HEK293T (cell line): ENCODE measurements around the gene ZNF177.

Experiments
- CTCF ChIA-PET: fragments of 350-600 bp; formaldehyde crosslinking; extraction: SDS; loops from one replicate; lab custom pipeline; 2021; ENCODE audit warnings: antibody characterized with exemption, inconsistent platforms; lab: Yijun Ruan, JAX
- POLR2A ChIA-PET: fragments of 350-600 bp; formaldehyde crosslinking; extraction: SDS; loops from one replicate; lab custom pipeline; 2020; ENCODE audit warnings: antibody characterized with exemption, inconsistent platforms; lab: Yijun Ruan, JAX
- DNase-seq: peaks from one replicate; pipeline ENCODE4 v3.0.0; 2012; ENCODE audit warnings: mixed read lengths; ENCODE audit errors: extremely low spot score
- ARNT ChIP-seq: fragments of 450-650 bp; IDR thresholded peaks from 2 replicates; pipeline ENCODE4 v1.6.1; 2017; ENCODE audit warnings: mild to moderate bottlenecking
- BHLHE40 ChIP-seq: fragments of 450-650 bp; IDR thresholded peaks from 2 replicates; pipeline ENCODE4 v1.6.1; 2016; ENCODE audit warnings: mild to moderate bottlenecking, moderate library complexity, borderline replicate concordance
- CTBP1 ChIP-seq: fragments of 450-650 bp; IDR thresholded peaks from 2 replicates; pipeline ENCODE4 v1.6.1; 2016; ENCODE audit warnings: borderline replicate concordance
- ELF4 ChIP-seq: fragments of 450-650 bp; IDR thresholded peaks from 2 replicates; pipeline ENCODE4 v1.6.1; 2017; ENCODE audit warnings: antibody characterized with exemption
- FOXA1 ChIP-seq: fragments of 450-650 bp; IDR thresholded peaks from 2 replicates; pipeline ENCODE4 v1.6.1; 2016; ENCODE audit warnings: mild to moderate bottlenecking
- FOXK2 ChIP-seq: fragments of 450-650 bp; IDR thresholded peaks from 2 replicates; pipeline ENCODE4 v1.6.1; 2016; ENCODE audit warnings: mild to moderate bottlenecking
- FOXM1 ChIP-seq: fragments of 450-650 bp; IDR thresholded peaks from 2 replicates; pipeline ENCODE4 v1.6.1; 2017; ENCODE audit warnings: mild to moderate bottlenecking, borderline replicate concordance
- HDGF ChIP-seq: fragments of 450-650 bp; IDR thresholded peaks from 2 replicates; pipeline ENCODE4 v1.6.1; 2017; ENCODE audit warnings: antibody characterized with exemption, borderline replicate concordance
- L3MBTL2 ChIP-seq: fragments of 450-650 bp; conservative IDR thresholded peaks from 2 replicates; pipeline ENCODE4 v1.6.1; 2016; ENCODE audit warnings: mild to moderate bottlenecking
- LEF1 ChIP-seq: fragments of 450-650 bp; IDR thresholded peaks from 2 replicates; pipeline ENCODE4 v1.6.1; 2017; ENCODE audit warnings: mild to moderate bottlenecking, borderline replicate concordance
- NFRKB ChIP-seq: fragments of 450-650 bp; IDR thresholded peaks from 2 replicates; pipeline ENCODE4 v1.6.1; 2016; ENCODE audit warnings: mild to moderate bottlenecking, moderate library complexity
- SP1 ChIP-seq: fragments of 450-650 bp; IDR thresholded peaks from 2 replicates; pipeline ENCODE4 v1.6.1; 2017
- SUZ12 ChIP-seq: fragments of 450-650 bp; IDR thresholded peaks from 2 replicates; pipeline ENCODE4 v1.6.1; 2016; ENCODE audit warnings: mild to moderate bottlenecking
- TARDBP ChIP-seq: fragments of 450-650 bp; IDR thresholded peaks from 2 replicates; pipeline ENCODE4 v1.6.1; 2016
- ZNF384 ChIP-seq: fragments of 450-650 bp; IDR thresholded peaks from 2 replicates; pipeline ENCODE4 v1.6.1; 2016
- TF ChIP-seq, protein P1 (sequence below): fragments of 450-650 bp; IDR thresholded peaks from 2 replicates; pipeline ENCODE4 v1.6.1; 2016

Gene ZNF177

GRCh38 chr19:9354651-9355050, 8.2 kb upstream of the ZNF177 start:
- CTCF ChIA-PET: no interaction called here
- POLR2A ChIA-PET: no interaction called here
- DNase-seq: no peak
- TF ChIP-seq ZNF384 (no peak), ARNT (no peak), HDGF (no peak), SUZ12 (no peak), CTBP1 (no peak), LEF1 (no peak), FOXM1 (no peak), L3MBTL2 (no peak), BHLHE40 (no peak), NFRKB (no peak), FOXA1 (no peak), ELF4 (no peak), SP1 (no peak), FOXK2 (no peak), TARDBP (no peak)
- TF ChIP-seq, protein P1, sequence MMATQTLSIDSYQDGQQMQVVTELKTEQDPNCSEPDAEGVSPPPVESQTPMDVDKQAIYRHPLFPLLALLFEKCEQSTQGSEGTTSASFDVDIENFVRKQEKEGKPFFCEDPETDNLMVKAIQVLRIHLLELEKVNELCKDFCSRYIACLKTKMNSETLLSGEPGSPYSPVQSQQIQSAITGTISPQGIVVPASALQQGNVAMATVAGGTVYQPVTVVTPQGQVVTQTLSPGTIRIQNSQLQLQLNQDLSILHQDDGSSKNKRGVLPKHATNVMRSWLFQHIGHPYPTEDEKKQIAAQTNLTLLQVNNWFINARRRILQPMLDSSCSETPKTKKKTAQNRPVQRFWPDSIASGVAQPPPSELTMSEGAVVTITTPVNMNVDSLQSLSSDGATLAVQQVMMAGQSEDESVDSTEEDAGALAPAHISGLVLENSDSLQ: no peak

DNA sequence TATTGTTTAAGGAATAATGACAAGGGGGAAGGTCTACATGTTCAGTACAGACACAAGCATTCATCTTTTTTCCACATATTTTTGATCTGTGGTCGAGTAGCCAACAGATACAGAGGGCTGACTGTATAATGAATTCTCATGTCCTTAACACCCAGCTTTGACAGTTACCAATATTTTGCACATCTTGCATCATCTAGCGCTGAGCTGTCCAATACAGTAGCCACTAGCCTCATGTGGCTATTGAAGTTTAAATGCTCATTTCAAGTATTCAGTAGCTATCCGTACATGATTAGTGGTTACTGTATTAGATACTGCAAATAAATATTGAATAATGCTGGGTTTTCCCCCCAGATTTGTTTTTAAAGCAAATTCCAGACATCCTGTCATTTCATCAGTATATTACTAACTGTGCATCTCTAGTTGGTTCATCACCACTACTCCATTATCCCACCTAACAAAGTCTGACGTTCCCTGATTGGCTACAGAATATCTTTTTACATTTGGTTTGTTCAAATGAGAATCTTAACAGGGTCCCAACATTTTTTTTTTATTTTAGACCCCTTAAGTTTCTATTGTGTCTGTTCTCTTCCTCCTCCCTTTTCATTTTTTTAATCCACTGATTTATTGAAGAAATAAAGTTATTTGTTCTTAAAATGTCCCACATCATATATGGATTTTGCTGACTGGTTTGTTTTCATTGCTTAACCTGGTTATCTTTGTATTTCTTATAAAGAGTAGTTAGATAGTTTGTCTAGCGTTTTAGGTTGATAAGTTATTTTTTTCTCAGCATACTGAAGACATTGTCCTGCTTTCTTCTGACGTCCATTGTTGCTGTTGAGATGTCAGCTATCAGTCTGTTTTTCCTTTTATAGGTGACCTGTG, 8.2 kb downstream of the ZNF177 start:
- ChIA-PET CTCF (no interaction called here), POLR2A (no interaction called here)
- TF ChIP-seq NFRKB (no peak), ZNF384 (no peak), HDGF (no peak), TARDBP (no peak), L3MBTL2 (no peak), CTBP1 (no peak), LEF1 (no peak), FOXK2 (no peak), SUZ12 (no peak), SP1 (no peak), ELF4 (no peak), BHLHE40 (no peak), FOXA1 (no peak), ARNT (no peak), FOXM1 (no peak)
- TF ChIP-seq, protein P1: no peak
- DNase-seq: no peak

GRCh38 chr19:9381361-9381785, 18.6 kb downstream of the ZNF177 start:
- CTCF ChIA-PET: no interaction called here
- POLR2A ChIA-PET: no interaction called here
- TF ChIP-seq HDGF (no peak), NFRKB (no peak), ARNT (no peak)
- no peak for DNase-seq

DNA sequence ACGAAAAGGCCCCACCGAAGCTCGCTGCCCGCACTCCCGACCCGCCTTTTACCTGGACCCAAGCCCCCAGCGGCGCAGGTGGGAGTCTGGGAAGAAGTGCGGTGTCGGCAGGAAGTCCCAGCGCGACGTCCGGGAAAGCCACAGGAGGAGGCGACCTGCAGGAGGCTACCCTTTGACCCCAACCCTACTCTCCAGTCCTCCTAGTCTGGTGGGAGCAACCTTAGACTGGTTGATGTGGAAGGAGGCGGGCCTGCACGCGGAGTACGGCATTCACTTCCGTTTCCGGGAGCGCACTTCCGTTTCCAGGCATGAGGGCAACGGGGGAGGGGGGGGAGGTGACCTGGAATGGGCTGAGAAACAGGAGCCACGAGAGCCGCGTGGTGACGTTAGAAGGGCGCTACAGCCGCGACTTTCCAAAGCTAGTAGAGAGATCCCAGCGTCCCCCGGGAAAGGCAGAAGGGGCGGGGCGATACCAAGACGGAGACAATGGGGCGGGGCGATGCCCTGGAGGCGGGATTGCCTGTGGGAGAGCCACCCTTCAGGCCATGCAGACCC, 44.1 kb downstream of the ZNF177 start:
- ChIA-PET POLR2A (no interaction called here), CTCF (no interaction called here)
- peak; percentile 10 for DNase-seq
- TF ChIP-seq L3MBTL2 (peak; percentile 54), SP1 (no peak)

GRCh38 chr19:9407827-9408226, 45.0 kb downstream of the ZNF177 start:
- ChIA-PET POLR2A (no interaction called here), CTCF (no interaction called here)
- TF ChIP-seq ZNF384 (no peak), NFRKB (no peak), FOXA1 (no peak), FOXK2 (no peak), HDGF (no peak), CTBP1 (no peak), LEF1 (no peak), SUZ12 (no peak), TARDBP (no peak), FOXM1 (no peak), SP1 (no peak), BHLHE40 (no peak), ARNT (no peak), ELF4 (no peak), L3MBTL2 (no peak)
- TF ChIP-seq, protein P1: no peak
- DNase-seq: no peak

DNA sequence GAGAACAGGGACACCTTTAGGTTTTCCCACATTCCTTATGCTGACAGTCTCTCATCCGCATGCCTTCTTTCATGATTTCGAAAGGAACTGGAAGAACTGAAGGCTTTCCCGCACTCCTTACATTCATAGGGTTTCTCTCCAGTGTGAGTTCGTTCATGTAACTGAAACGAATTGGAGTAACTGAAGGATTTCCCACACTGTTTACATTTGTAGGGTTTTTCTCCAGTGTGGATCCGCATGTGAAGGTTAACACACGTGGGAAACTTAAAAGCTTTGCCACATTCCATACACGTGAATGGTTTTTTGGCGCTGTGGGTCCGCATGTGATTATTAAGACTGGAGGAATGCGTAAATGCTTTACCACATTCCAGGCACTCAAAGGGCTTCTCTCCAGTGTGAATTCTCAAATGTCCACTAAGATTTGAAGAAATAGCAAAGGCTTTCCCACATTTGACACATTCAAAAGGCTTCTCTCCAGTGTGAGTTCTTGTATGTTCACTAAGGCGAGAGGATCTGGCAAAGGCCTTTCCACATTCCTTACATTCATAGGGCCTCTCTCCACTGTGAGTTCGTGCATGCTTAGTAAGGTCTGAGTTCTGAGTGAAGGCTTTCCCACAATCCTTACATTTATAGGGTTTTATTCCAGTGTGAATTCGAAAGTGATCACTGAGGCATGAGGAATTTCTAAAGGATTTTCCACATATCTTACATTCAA, 50.6 kb downstream of the ZNF177 start:
- ChIA-PET CTCF (no interaction called here), POLR2A (no interaction called here)
- DNase-seq: no peak
- TF ChIP-seq ELF4: no peak
- no peak for TF ChIP-seq ARNT
- TF ChIP-seq CTBP1: no peak
- no peak for TF ChIP-seq HDGF
- TF ChIP-seq LEF1: no peak
- no peak for TF ChIP-seq BHLHE40
- TF ChIP-seq FOXK2: no peak
- no peak for TF ChIP-seq SP1
- no peak for TF ChIP-seq FOXA1
- no peak for TF ChIP-seq FOXM1
- TF ChIP-seq, protein P1: no peak
- no peak for TF ChIP-seq TARDBP
- TF ChIP-seq L3MBTL2: no peak
- no peak for TF ChIP-seq NFRKB
- no peak for TF ChIP-seq ZNF384
- TF ChIP-seq SUZ12: no peak
